ENCODE results near the gene CGRRF1.

DNA sequence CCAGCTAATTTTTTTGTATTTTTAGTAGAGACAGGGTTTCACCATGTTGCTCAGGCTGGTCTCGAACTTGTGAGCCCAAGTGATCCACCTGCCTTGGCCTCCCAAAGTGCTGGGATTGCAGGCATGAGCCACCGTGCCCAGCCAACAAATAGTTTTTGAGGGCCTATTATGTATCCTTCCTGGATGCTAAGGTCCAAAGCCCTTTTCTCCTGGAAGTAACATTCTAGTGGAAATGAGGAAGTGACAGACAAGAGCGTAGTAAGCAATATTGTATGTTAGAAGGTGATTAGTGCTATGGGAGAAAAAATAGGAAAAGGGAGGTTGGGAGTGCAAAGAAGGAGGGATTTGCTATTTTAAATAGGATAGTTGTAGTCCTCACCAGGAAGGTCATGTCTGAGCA, 9.0 kb upstream of the CGRRF1 start:
- no peak for TF ChIP-seq GATA1 (IDR thresholded peaks at IDR 0.05; ENCODE audit: low read depth, low read length)
- TF ChIP-seq POLR2A (IDR thresholded peaks at IDR 0.05; ENCODE audit: low read length), result no peak
